ENCODE data around the gene VPS13C.

VPS13C gene

GRCh38 chr15:62060113-62060895 lies at the start of gene VPS13C:
Gene VPS13C, minus strand, starts transcription at chr15:62060447. Its CDS starts 73 bp downstream, at chr15:62060374.
- peak; percentile 76 for TF ChIP-seq CTCF (IDR thresholded peaks at IDR 0.05; ENCODE audit: control extremely low read depth, extremely low read depth, low read depth, missing control alignments)
- ChIA-PET POLR2A (no interaction called here), CTCF (interaction anchor here (0.7 to 3.6 kb wide), 16 partner anchors 8 to 225 kb away, joined by 3 to 35 read pairs (median 4); no protein-coding TSS in a partner anchor)
- peak; percentile 94 for DNase-seq (ENCODE audit: extremely low spot score)

GRCh38 chr15:62109437-62109836 lies 49.2 kb upstream of the VPS13C start:
- ChIA-PET POLR2A (no interaction called here), CTCF (no interaction called here)
- DNase-seq (ENCODE audit: extremely low spot score): no peak
- TF ChIP-seq CTCF (IDR thresholded peaks at IDR 0.05; ENCODE audit: control extremely low read depth, extremely low read depth, low read depth, missing control alignments): no peak

GRCh38 chr15:62108411-62108810 lies 48.2 kb upstream of the VPS13C start:
- DNase-seq (ENCODE audit: extremely low spot score): no peak
- POLR2A ChIA-PET: no interaction called here
- CTCF ChIA-PET: no interaction called here
- TF ChIP-seq CTCF (IDR thresholded peaks at IDR 0.05; ENCODE audit: control extremely low read depth, extremely low read depth, low read depth, missing control alignments): no peak

- no peak for DNase-seq (ENCODE audit: extremely low spot score)
- no peak for TF ChIP-seq CTCF (IDR thresholded peaks at IDR 0.05; ENCODE audit: control extremely low read depth, extremely low read depth, low read depth, missing control alignments)
- ChIA-PET POLR2A (no interaction called here), CTCF (no interaction called here)
Observed at GRCh38 chr15:62107571-62108121, 47.4 kb upstream of the VPS13C start.

GRCh38 chr15:62106096-62106495 lies 45.8 kb upstream of the VPS13C start:
- POLR2A ChIA-PET: no interaction called here
- DNase-seq (ENCODE audit: extremely low spot score): no peak
- CTCF ChIA-PET: no interaction called here
- TF ChIP-seq CTCF (IDR thresholded peaks at IDR 0.05; ENCODE audit: control extremely low read depth, extremely low read depth, low read depth, missing control alignments): no peak

GRCh38 chr15:62105266-62105665 lies 45.0 kb upstream of the VPS13C start:
- CTCF ChIA-PET: no interaction called here
- no peak for TF ChIP-seq CTCF (IDR thresholded peaks at IDR 0.05; ENCODE audit: control extremely low read depth, extremely low read depth, low read depth, missing control alignments)
- DNase-seq (ENCODE audit: extremely low spot score): no peak
- POLR2A ChIA-PET: no interaction called here
